ENCODE data around the gene CPNE1. TPM values are rescaled to one million over a fixed set of nuclear protein-coding genes. Genes with fewer than 3 reads are reported as not detected.
"Not testable (repeated sequence)": the region's sequence is repeated elsewhere in the genome, so short reads cannot be mapped to it uniquely, and the experiment has no call there.

The CPNE1 gene
- total RNA-seq, 1 experiment from 2014 or later = 155 TPM

- H3K9me3 ChIP-seq (ENCODE audit: control insufficient read depth, low read depth, low read length); H4K20me1 ChIP-seq (ENCODE audit: control insufficient read depth, insufficient read depth, insufficient read length); H2AK5ac ChIP-seq (ENCODE audit: insufficient read length, low read length); H3K4me1 Mint-ChIP-seq; H3K27ac Mint-ChIP-seq; H2BK5ac ChIP-seq (ENCODE audit: insufficient read length, low read length); H3K14ac ChIP-seq (ENCODE audit: insufficient read depth, low read length); H3K4me2 ChIP-seq (ENCODE audit: insufficient read depth, insufficient read length, low read length); H4K5ac ChIP-seq (ENCODE audit: insufficient read length, low read depth, low read length); H3K79me2 ChIP-seq (ENCODE audit: insufficient read depth, low read length); H3T11ph ChIP-seq (ENCODE audit: low read length); H3K4me1 ChIP-seq (ENCODE audit: insufficient read depth, low read length); H3K79me1 ChIP-seq (ENCODE audit: insufficient read depth, low read depth, low read length, poor library complexity, severe bottlenecking); H2AFZ ChIP-seq (ENCODE audit: low read length); H3K27ac ChIP-seq (ENCODE audit: insufficient read length, low read depth, low read length); H3K27me3 Mint-ChIP-seq (ENCODE audit: low read depth); H2BK15ac ChIP-seq (ENCODE audit: low read depth, low read length); H3K4me3 Mint-ChIP-seq; H3K23me2 ChIP-seq (ENCODE audit: insufficient read length, low read depth, low read length, poor library complexity, severe bottlenecking); H4K91ac ChIP-seq (ENCODE audit: insufficient read length, low read depth, low read length); H3K27me3 ChIP-seq (ENCODE audit: insufficient read depth, low read length); H4K8ac ChIP-seq (replicated peaks; ENCODE audit: insufficient read length, low read depth, low read length); H3K4ac ChIP-seq (ENCODE audit: low read depth, low read length); H2BK20ac ChIP-seq (ENCODE audit: low read depth, low read length, poor library complexity, severe bottlenecking); H3K9ac ChIP-seq (ENCODE audit: extremely low read depth, insufficient read length, low read length); H2BK12ac ChIP-seq (ENCODE audit: insufficient read length, low read depth, low read length); H2BK120ac ChIP-seq (ENCODE audit: low read depth, low read length, poor library complexity, severe bottlenecking); H3K56ac ChIP-seq (ENCODE audit: insufficient read length, low read depth, low read length); H3K23ac ChIP-seq (ENCODE audit: insufficient read length, low read depth, low read length); H3K18ac ChIP-seq (ENCODE audit: insufficient read length, low read depth, low read length): not testable (repeated sequence)
- Mint-ChIP-seq H3K9me3 (peaks cover 19% of the 10 kb centered on the region in 2 experiments), H3K36me3 (ENCODE audit: insufficient read depth in 1 of 3, low read depth in 3 of 3) (peaks cover 32 to 46% (median 35%) of the 10 kb centered on the region in 3 experiments)
- TF ChIP-seq CTCF (conservative IDR thresholded peaks at IDR 0.05) = peak; percentile 62
- DNase-seq = peak; percentile 52
- no CpG with 5 or more reads among the region's 11 CpGs for WGBS (ENCODE audit: extremely low coverage, insufficient read length, low lambda C conversion rate)
Observed at GRCh38 chr20:35686872-35687271, 22.2 kb upstream of the CPNE1 start.

GRCh38 chr20:35685368-35685767, 20.7 kb upstream of the CPNE1 start:
- not testable (repeated sequence) for H3K4me1 ChIP-seq (ENCODE audit: insufficient read depth, low read length); H3K56ac ChIP-seq (ENCODE audit: insufficient read length, low read depth, low read length); H3K18ac ChIP-seq (ENCODE audit: insufficient read length, low read depth, low read length); H3K27me3 Mint-ChIP-seq (ENCODE audit: low read depth); H4K5ac ChIP-seq (ENCODE audit: insufficient read length, low read depth, low read length); H3K4me2 ChIP-seq (ENCODE audit: insufficient read depth, insufficient read length, low read length); H2BK15ac ChIP-seq (ENCODE audit: low read depth, low read length); H2BK20ac ChIP-seq (ENCODE audit: low read depth, low read length, poor library complexity, severe bottlenecking); H3K23ac ChIP-seq (ENCODE audit: insufficient read length, low read depth, low read length); H4K91ac ChIP-seq (ENCODE audit: insufficient read length, low read depth, low read length); H3K23me2 ChIP-seq (ENCODE audit: insufficient read length, low read depth, low read length, poor library complexity, severe bottlenecking); H4K8ac ChIP-seq (replicated peaks; ENCODE audit: insufficient read length, low read depth, low read length); H3K9me3 ChIP-seq (ENCODE audit: control insufficient read depth, low read depth, low read length); H2BK5ac ChIP-seq (ENCODE audit: insufficient read length, low read length); H3K27ac ChIP-seq (ENCODE audit: insufficient read length, low read depth, low read length); H3K9ac ChIP-seq (ENCODE audit: extremely low read depth, insufficient read length, low read length); H2AK5ac ChIP-seq (ENCODE audit: insufficient read length, low read length); H3K4ac ChIP-seq (ENCODE audit: low read depth, low read length); H3K79me1 ChIP-seq (ENCODE audit: insufficient read depth, low read depth, low read length, poor library complexity, severe bottlenecking); H3K27me3 ChIP-seq (ENCODE audit: insufficient read depth, low read length); H3K79me2 ChIP-seq (ENCODE audit: insufficient read depth, low read length); H2BK120ac ChIP-seq (ENCODE audit: low read depth, low read length, poor library complexity, severe bottlenecking); H4K20me1 ChIP-seq (ENCODE audit: control insufficient read depth, insufficient read depth, insufficient read length); DNase-seq; H2AFZ ChIP-seq (ENCODE audit: low read length); H3K4me3 Mint-ChIP-seq; H3K4me1 Mint-ChIP-seq; H3K27ac Mint-ChIP-seq; H2BK12ac ChIP-seq (ENCODE audit: insufficient read length, low read depth, low read length); H3K14ac ChIP-seq (ENCODE audit: insufficient read depth, low read length); H3T11ph ChIP-seq (ENCODE audit: low read length)
- Mint-ChIP-seq H3K9me3 (peaks cover 19% of the 10 kb centered on the region in 2 experiments), H3K36me3 (ENCODE audit: insufficient read depth in 1 of 3, low read depth in 3 of 3) (peaks cover 30 to 41% (median 32%) of the 10 kb centered on the region in 3 experiments)
- no CpG with 5 or more reads among the region's 9 CpGs for WGBS (ENCODE audit: extremely low coverage, insufficient read length, low lambda C conversion rate)

Measured in H9 (cell line).